Stimulated activated CD8-positive, alpha-beta memory T cell treated with anti-CD3 and anti-CD28 coated beads, Interleukin-15, amount 100 ng/mL, for 1 hour (primary cell): ENCODE data around the gene ACIN1.

Experiments
- DNase-seq: peaks from one replicate; pipeline ENCODE4 v3.0.0-alpha.2; 2020; ENCODE audit warnings: low read depth

ACIN1 gene

DNA sequence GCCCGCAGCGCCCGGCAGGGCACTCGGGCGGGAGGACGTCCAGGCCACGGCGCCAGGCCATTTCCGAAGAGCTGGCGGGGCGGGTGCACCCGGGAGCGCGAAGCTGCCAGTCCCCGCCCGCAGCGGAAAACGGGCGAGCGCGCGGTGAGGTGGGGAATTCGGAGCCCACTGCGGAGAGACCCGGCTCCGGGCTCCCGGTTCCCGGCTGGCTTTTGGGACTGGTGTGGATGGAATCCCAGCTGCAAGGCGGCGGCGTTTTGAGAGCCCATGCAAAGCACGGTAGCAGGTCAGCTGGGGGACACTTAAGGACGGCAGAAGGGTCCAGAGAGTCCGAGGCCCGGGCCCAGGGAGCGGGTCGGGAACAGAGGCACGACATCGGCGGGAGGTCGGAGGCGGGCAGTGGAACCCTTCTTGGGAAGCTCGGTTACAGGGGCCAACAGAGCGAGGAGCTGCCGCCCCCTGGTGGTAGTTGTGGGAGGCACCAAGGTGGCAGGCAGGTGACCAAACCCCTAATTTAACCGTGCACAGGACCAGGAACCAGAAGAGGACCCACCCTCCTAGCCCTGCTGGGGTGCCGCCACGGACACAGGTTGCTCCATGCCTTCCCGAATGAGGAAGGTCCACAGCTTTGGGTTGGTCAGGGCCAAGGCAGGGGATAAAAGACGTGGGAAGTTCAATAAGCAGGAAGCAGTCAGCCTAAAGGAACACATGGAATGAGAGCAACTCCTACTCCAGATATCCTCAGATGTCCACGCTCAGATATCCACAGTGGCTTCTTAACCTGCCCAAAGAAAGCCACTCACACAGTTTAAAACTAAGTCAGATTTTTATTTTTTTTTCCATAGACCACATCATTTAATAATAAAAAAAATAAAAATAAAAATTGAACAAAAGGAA, 36.9 kb downstream of the ACIN1 start:
- peak; percentile 79 for DNase-seq

DNA sequence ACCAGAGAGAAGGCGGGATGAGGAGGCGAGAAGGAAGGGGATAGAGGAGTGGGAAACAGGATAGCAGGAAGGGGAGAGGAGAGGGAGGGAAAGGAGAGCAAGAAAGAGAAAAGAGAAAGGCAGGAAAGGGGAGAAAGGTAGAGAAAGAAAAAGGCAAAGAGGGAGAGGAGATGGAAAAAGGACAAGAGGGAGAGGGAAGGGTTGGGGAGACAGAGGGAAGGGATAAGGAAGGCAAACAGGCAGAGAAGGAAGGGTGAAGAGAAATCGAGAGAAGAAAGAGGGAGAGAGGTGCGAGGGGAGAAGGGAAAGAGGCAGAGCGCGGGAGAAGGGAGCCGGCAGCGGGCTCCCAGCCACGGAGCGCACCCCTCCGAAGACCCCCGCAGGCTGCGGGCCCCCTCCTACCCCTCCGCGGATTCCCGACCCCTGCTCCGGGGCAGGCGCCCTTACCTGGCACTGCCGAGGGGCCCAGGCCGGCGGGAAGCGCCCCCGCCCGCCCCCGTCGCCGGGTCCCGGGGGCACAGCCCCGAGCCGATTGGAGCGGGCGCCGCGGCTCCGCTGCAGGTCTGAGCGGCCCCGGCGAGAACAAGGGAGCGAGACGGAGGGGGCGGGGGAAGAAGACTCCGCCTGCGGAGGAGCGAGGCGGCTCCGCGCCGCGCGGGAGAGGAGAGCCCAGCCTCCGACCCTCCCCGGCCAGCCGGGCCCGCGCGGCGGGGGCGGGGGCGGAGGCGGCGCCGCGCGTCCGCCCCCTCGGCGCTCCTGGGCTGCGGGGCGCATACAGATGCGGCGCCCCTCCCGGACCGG, 37.8 kb downstream of the ACIN1 start, which contains the start of gene CDH24:
CDH24 (minus strand) TSS at position 565 of the 801 bp plus-strand sequence. CDS start 1,787 bp downstream, outside the sequence.
- DNase-seq, result peak; percentile 38

DNA sequence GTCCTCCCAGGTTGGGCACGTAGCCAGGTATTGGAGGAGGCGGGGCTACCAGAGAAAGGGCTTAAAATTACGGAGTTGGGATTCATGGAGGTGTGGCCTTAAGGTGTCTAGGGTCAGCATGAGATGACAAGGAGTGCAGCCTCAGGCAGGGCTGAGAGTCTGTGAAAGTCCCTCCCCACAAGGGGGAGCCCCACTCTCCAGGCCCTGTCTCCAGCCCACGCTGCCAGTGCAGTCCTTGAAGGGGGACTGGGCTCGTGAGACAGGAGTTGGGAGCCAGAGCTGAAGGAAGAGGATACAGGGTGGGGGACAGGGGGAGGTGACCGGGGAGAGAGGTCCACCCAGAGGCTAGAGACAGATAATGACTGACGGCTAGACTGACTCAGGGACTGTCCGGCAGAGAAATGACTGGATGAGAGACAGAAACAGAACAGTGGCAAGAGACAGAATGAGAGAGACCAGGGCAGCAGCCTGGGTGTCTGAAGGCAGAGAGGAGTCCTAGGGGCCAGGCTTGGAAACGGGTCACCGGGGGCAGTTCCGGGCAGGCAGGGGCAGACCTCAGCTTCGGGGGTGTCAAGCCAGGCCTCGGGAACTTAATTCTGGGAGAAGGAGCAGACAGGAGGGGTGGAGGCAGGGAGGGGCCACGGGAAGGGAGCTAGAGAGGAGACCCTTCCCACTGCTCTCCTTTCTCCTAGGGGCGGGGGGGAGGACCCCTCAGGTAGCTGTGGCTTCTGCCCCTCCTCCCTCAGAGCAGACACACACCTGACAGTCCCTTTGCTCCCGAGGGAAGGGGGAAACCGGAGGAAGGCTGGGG, 38.6 kb downstream of the ACIN1 start:
- peak; percentile 39 for DNase-seq

DNA sequence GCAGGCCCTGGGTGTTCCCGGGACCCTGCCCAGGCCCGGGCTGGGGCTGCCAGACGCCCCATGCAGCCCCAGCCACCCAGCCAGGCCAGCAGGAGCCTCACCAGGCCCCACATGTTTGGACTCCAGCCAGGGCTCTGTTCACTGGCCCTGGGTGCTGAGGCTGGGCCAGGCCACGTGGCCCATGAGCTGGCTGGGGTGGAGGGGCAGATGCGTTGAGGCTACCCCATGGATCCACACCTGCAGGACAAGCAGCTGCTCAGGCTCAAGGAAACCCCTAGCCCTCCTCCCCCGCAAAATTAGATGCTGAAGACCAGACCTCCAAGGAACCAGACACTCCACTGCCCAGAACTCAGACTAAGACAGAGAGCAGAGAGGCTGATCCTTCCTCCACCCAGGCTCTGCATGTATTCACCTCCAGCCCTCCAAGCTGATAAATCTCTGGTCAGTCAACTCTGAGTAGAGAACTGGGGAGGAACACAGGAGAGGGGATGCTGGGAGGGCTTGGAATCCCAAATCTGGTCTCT, 39.3 kb downstream of the ACIN1 start:
- no peak for DNase-seq

DNA sequence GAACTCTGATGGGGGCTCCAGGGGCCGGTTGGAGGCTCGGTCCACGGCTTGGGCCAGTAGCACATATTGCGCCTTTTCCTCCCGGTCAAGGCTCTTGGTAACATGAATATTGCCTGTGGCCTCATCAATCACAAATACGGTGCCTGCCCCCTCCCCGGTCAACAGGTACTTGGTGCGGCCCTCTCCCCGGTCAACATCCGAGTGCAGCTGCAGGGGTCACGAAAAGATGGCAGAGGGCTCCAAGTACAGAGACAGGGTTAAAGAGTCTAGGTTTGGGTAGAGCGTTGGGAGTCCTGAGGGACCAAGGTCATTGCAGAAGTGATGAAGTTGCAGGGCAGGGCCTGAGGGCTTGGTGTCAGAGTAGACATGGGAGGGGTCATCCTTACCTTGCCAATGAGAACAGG, 39.8 kb downstream of the ACIN1 start:
- DNase-seq, result no peak

DNA sequence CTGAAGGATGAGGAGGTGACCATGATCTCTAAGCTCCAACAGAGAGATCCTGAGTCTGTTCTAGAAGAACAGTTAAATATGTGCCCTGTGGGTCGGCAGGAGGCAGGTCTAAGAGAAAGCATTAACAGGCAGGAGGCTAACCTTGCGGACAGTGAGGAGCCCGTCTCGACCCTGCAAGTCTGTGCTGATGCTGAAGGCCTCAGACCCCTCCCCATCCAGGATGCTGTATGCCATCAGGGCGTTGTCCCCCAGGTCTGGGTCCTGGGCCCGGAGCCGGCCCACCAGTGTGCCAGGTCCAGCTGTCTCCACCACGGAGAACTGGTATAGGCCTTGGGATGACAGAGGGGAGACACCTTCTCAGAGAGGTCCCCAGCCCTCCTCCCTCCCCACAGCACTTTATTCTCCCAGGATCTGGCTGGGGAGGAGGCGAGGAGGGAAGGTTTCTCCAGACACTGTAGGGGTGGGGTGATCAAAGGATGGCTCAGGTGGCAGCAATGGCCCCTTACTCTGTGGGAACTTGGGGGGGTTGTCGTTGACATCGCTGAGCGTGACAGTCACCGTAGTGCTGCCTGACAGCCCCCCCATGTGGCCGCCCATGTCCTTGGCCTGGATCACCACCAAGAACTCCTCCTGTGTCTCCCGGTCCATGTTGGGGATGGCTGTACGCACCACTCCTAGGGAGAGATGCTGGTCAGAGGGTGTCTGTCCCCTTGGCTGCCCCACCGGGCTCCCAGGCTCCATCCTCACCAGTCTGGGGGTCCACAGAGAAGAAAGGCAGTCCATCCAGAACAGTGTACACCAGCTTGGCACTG, 40.7 kb downstream of the ACIN1 start:
- no peak for DNase-seq

DNA sequence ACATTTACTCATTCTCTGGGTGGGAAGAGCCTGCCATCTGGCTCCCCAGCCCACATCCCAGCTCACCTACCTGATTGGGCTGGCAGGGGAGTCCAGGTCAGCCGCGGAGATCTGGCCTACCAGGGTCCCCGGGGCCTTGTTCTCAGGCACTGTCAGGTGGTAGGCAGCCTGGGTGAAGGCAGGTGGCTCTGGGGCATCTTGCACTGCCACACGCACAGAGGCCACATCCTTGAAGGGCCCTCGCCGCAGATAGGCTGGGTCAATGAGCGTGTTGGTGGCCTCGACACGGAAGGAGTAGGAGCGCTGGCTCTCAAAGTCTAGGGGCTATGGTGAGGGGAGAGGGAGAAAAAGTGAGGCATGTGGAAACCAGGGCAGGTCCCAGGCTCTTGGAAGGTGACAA, 41.5 kb downstream of the ACIN1 start:
- no peak for DNase-seq

DNA sequence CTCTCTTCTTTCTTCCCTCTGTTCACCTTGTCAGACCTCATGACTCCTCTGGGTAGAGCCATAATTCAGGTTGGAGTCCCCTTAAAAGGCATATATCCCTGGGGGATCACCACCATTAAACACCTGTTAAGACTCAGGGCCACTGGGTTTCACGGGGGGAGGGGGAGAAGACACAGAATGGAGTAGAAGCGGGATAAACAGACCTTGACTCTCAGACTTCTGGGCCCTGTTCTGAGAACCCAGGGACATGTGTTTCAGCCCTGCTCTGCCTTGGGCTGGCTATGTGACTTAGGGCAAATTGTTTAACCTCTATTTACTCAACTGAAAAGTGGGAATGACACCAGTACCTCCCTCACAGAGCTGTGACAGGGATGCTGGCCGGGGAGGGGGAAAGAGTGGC, 42.3 kb downstream of the ACIN1 start:
- DNase-seq, result no peak

DNA sequence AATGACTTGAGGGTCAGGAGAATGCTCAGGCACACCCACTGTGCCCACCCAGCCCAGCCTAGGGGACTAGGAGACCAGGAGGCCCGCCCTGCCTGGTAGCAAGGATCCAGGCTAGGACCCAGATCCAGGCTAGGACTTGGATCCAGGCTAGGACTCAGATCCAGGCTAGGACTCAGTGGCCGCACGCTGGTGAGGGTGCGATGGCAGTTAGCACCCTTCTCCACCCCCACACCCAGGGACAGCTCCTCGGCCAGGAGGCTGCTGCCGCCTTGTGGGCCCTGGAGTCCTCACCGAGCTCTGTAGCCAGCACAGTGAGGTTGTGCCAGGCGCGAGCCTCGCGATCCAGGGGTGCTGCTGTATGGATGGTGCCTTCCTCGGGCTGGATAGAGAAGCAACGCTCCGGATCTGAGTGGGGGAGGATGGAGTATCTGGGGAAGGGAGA, 42.7 kb downstream of the ACIN1 start:
- no peak for DNase-seq

DNA sequence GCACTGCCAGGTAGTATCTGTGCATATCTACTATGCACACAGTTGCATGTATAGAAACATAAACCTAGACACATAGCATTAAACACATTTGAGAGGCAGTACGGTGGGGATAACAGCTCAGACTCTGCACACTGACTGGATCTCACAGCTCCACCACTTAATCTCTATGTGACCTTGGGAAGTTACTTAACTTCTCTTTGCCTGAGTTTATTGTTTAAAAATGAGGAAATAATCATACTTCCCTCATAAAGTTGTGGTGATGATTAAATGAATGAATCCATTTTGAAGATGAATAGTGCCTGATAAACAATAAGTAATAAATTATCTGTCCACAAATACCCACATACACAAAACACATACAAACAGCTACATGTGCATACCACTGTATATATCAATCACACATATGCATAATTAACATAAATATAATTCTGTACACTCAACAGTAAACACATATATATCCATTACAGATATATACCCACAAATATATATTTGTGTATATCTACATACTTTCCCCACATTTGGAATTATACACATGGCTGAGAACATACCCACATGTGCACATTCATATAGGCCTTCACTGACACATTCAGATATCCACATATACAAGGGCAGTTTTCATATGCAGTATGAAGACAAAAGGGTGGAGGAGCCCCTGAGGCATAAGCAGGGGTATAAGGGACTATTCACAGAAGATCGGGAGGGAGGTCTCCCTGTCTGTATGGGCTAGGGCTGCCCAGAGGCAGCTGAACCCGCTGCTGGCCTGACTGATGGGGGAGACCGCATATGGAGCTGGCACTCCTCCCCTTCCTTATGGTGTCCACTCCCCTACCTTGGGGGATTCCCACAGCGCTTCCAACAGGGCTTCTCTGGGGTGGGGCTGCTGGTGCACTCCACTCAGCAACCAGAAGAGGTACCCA, 43.5 kb downstream of the ACIN1 start:
- DNase-seq, result no peak

DNA sequence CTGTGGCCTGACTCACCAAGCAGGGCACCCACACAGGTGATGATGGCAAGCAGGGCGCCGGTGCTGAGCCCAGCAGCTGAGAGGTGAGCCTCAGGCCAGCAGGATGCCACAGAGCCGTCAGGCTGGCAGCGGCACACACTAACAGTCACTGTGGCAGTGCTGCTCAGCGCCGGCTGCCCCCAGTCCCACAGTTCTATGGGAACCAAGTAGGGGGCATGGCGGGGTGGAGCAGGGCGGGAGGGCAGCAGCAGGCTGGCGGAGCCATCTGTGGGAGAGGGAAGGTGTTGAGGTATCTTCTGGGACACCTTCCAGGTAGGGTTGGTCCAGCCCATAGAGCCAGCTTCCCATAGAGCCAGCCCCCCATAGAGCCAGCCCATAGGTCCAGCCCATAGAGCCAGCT, 45.9 kb downstream of the ACIN1 start:
- no peak for DNase-seq

DNA sequence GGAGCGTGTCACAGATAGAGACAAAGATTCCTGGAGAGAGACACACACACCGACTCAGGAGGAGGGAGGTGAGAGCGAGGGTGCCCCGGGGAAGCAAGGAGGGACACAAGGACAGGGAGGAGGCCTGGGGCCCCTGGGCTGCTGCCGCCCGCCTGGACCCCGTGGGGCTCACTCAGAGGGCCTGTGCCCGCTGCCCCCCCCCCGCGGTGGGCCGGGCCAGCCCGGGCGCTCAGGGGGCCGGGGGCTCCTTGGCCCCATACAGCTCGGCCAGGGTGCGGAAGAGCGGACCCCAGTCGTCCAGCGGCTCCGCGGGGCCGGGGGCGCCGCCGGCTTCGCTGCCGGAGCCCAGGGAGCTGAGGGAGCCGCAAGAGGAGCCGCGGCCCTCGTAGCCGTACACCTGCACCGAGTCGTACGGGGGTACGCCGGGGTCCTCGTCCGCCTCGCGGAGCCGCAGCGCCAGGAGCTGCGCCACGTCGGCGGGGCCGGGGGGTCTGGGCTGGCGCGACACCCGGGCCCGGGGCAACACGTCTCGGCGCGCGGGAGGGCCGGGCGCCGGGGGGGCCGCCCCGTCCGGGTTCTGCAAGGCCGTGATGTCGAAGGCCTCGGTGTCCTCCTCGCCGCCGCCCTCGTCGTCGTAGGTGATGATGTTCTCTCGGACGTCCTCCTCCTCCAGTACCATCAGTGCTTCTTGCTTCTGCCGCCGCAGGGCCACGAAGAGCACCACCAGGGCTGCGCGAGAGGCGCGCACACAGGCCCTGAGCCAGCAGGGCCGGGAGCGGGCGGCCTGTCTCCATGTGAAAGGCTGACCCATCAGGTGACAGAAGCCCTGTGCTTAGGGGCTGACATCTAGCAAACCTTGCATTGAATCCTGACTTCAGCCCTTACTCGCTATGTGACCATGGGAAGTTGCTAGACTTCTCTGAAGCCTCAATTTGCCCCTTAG, 46.9 kb downstream of the ACIN1 start:
- DNase-seq, result no peak

DNA sequence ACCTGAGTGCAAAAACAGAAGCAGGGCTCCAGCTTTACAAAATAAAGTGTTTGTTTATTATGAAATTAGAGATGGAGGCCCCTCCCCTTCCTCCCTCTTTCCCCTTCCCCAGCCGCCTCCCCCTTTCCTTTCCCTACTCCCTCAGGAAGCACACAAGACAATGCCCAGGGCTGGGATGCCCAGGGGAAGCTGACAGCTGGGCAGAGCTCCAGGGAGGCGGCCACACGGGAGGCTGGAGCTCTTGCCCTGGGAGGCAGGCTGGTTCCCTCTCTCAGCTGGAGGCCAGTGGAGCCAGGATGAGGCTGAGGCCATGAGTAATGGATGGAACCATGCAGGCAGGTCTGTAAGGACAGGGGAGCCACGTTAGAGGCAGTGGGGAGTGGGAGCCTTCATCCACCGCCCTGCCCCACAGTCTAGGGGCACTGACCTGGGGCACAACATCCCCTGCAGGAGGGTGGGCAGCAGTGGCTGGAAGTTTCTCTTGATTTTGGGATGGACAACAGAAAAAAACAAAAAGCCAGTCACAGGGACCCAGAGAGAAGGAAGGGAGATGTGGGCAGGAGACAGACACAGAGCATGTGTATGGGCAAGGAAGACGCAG, 47.8 kb downstream of the ACIN1 start:
- DNase-seq, result no peak

DNA sequence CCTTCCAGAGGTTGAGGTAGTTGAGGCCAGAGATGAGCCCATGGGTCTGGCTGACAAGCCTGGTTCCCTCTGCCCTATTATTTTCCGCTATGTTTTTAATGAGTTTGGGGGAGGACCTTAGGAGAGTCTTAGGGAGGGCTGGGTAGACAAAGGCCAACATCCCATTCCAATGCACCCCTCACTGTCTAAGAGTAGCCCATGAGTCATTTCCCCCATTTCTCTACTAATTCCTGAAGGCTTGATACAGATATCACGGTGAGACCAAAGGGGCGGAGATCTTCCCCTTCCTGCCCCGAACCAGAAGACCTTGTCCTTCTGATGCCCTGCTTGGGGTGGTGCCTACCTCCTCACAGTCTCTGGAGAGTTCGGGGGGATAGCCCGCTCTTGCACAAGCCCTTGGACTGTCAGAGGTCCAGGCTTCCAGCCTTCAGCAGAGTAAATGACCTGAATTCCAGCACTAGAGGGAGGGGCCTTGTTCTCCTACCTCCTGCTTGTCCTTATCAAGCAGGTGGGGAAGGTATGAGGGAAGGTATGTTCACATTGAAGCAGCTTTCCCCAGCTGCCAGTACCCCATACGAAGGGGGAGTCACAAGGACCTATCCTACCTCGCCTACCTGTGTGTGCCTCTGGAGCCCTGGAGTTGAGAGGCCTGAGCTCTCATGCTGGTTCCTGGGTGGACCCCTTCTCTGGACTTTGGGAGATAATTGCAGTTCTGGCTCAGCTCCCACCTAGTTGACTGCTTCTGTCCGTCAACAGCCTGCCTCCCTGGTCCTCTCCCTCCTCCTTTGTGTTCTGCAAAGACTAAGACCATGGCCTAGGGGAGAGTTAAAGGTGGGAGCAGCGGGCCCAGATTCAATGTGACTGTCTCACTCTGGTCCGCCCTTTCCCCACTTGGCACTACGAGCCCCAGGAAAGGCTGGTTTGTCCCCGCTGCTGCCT, 49.2 kb downstream of the ACIN1 start:
- DNase-seq, result no peak

DNA sequence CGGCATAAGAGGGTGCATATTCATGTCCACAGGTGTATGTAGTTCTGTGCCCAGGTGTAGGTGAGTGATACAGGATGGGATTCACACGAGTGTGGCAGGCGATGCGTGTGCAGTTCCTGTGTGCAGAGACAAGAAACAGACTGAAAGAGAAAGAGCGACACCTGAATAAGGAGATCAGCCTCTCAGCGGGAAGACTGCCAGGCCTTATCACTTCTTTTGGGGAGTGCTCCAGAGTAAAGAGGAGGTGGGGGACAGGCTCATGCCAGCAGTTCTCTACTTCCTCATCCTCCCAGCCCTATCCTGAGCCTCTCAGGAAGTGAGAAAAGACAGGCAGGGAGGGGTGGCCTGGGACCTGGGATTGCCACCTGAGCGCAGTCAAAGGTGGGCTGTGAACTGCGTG, 50.1 kb downstream of the ACIN1 start:
- DNase-seq, result no peak

DNA sequence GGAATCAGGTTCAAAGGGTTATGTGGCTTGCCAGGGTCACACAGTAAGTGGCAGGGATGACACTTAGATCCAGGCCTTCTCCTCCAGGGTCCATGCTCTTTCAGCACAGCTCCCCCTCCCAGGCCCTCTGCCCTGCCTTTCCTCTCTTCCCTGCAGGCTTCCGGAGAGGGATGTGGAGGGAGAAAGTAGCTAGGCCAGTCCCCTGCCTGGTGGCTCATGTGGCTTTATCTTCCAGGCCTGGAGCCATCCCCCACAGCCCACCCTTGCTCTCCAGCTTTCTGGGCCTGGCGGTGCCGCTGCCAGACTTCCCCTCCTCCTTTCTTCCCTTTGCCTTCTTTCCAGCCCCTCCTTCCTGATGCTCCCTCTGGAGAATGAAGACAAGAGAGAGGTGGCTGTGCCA, 51.2 kb downstream of the ACIN1 start:
- DNase-seq, result no peak

DNA sequence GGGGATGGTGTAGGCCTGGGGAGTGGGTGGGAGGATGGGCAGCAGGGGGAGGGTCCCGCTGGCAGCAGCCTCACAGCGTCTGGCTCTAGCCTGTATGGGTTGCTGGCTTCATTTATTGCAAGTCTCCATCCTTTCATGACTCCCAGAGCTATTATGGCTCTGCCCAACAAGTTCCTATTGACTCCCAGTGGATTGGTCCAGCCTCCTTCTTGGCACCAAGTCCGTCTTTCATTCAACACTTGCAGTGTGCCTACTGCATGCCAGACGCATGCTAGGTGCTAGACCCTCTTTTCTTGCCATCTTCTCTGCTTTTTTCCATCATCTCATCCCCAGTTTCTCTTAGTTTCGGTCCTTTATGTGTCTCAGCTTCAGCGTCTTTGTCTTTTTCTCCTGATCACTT, 51.8 kb downstream of the ACIN1 start:
- no peak for DNase-seq
